Osteocyte (in vitro differentiated cells): Measurements from ENCODE around the gene SPATS2L. TPM values are rescaled to one million over a fixed set of nuclear protein-coding genes. Genes with fewer than 3 reads are reported as not detected.

Experiments used
- DNase-seq: peaks from one replicate; pipeline ENCODE4 v3.0.0; 2021; ENCODE audit warnings: mixed read lengths; ENCODE audit not compliant: unreplicated experiment; ENCODE audit errors: extremely low spot score
- H3K27ac Mint-ChIP-seq: one replicate; pipeline ENCODE4 v1.8.0; 2021; ENCODE audit warnings: mild to moderate bottlenecking, mixed read lengths; ENCODE audit not compliant: unreplicated experiment
- H3K27me3 Mint-ChIP-seq: one replicate; pipeline ENCODE4 v1.8.0; 2021; ENCODE audit warnings: mixed read lengths; ENCODE audit not compliant: unreplicated experiment
- H3K36me3 Mint-ChIP-seq: one replicate; pipeline ENCODE4 v1.8.0; 2021; ENCODE audit warnings: mixed read lengths; ENCODE audit not compliant: unreplicated experiment
- H3K4me1 Mint-ChIP-seq: one replicate; pipeline ENCODE4 v1.8.0; 2021; ENCODE audit warnings: mixed read lengths; ENCODE audit not compliant: unreplicated experiment
- H3K4me3 Mint-ChIP-seq: one replicate; pipeline ENCODE4 v1.8.0; 2021; ENCODE audit warnings: mild to moderate bottlenecking, moderate library complexity, mixed read lengths; ENCODE audit not compliant: unreplicated experiment
- H3K9me3 Mint-ChIP-seq: one replicate; pipeline ENCODE4 v1.8.0; 2021; ENCODE audit warnings: mixed read lengths; ENCODE audit not compliant: unreplicated experiment
- CTCF ChIP-seq: fragments of 200-600 bp; sonication (generic); IDR thresholded peaks from 2 replicates; pipeline ENCODE4 v1.5.0; 2021; ENCODE audit warnings: antibody characterized with exemption, mild to moderate bottlenecking, moderate library complexity
- total RNA-seq: library from RNA; stranded (reverse); gene quantifications from 2 replicates; pipeline ENCODE4 v1.2.1, GENCODE V29; 2021

SPATS2L gene
- total RNA-seq, 1 donor from 2014 or later, result 152 TPM

- H3K27ac Mint-ChIP-seq, result no peak overlapping the region
- no peaks in the 10 kb centered on the region for H3K27me3 Mint-ChIP-seq
- H3K36me3 Mint-ChIP-seq, result peaks cover 19% of the 10 kb centered on the region
- peaks cover 8% of the 10 kb centered on the region for H3K9me3 Mint-ChIP-seq
- TF ChIP-seq CTCF, result no peak
- DNase-seq, result no peak
- H3K4me1 Mint-ChIP-seq, result peaks cover 21% of the 10 kb centered on the region
- no peak overlapping the region for H3K4me3 Mint-ChIP-seq
Measured at GRCh38 chr2:200428961-200429665, 122.6 kb downstream of the SPATS2L start.

GRCh38 chr2:200430017-200430416 is 123.5 kb downstream of the SPATS2L start:
- DNase-seq, result no peak
- H3K4me3 Mint-ChIP-seq, result no peak overlapping the region
- H3K27ac Mint-ChIP-seq, result no peak overlapping the region
- H3K27me3 Mint-ChIP-seq, result no peaks in the 10 kb centered on the region
- no peak for TF ChIP-seq CTCF
- peaks cover 8% of the 10 kb centered on the region for H3K9me3 Mint-ChIP-seq
- H3K36me3 Mint-ChIP-seq, result peaks cover 19% of the 10 kb centered on the region
- H3K4me1 Mint-ChIP-seq, result peaks cover 21% of the 10 kb centered on the region

GRCh38 chr2:200431996-200432705 is 125.7 kb downstream of the SPATS2L start:
- peaks cover 25% of the 10 kb centered on the region for H3K36me3 Mint-ChIP-seq
- DNase-seq, result no peak
- H3K9me3 Mint-ChIP-seq, result peaks cover 16% of the 10 kb centered on the region
- no peak for TF ChIP-seq CTCF
- peaks cover 21% of the 10 kb centered on the region for H3K4me1 Mint-ChIP-seq
- no peak overlapping the region for H3K27ac Mint-ChIP-seq
- no peak overlapping the region for H3K4me3 Mint-ChIP-seq
- H3K27me3 Mint-ChIP-seq, result no peaks in the 10 kb centered on the region

GRCh38 chr2:200435379-200435778 is 128.9 kb downstream of the SPATS2L start:
- H3K27me3 Mint-ChIP-seq, result no peaks in the 10 kb centered on the region
- no peak overlapping the region for H3K27ac Mint-ChIP-seq
- peaks cover 48% of the 10 kb centered on the region for H3K36me3 Mint-ChIP-seq
- H3K4me3 Mint-ChIP-seq, result no peak overlapping the region
- peaks cover 22% of the 10 kb centered on the region for H3K4me1 Mint-ChIP-seq
- no peak for TF ChIP-seq CTCF
- H3K9me3 Mint-ChIP-seq, result peaks cover 17% of the 10 kb centered on the region
- no peak for DNase-seq

- TF ChIP-seq CTCF, result no peak
- H3K9me3 Mint-ChIP-seq, result peaks cover 9% of the 10 kb centered on the region
- peaks cover 18% of the 10 kb centered on the region for H3K4me1 Mint-ChIP-seq
- DNase-seq, result no peak
- H3K27me3 Mint-ChIP-seq, result no peaks in the 10 kb centered on the region
- peaks cover 56% of the 10 kb centered on the region for H3K36me3 Mint-ChIP-seq
- H3K4me3 Mint-ChIP-seq, result no peak overlapping the region
- H3K27ac Mint-ChIP-seq, result no peak overlapping the region
Measured at GRCh38 chr2:200438251-200438650, 131.8 kb downstream of the SPATS2L start.
